Kidney (tissue), 14 donors: Measurements from ENCODE around the gene EEA1. TPM values are rescaled to one million over a fixed set of nuclear protein-coding genes. Genes with fewer than 3 reads are reported as not detected.

ENCODE experiments used
- DNase-seq, 5 donors: peaks; one replicate each; pipeline ENCODE4 v3.0.0-alpha.2; 2013 to 2020
- FAIRE-seq: peaks from 2 replicates; lab custom pipeline; 2012; peaks lifted over from hg19 to GRCh38; lab: Jason Lieb, UNC
- H3K27ac ChIP-seq, 2 donors: one replicate each; pipeline ENCODE4 v1.7.0; 2013; ENCODE audit warnings: low read depth in 2 of 2, low read length in 2 of 2, inconsistent platforms in 1 of 2
- H3K27me3 ChIP-seq: one replicate; pipeline ENCODE4 v1.7.1; 2013; ENCODE audit warnings: low read length, inconsistent platforms; ENCODE audit not compliant: control insufficient read depth, insufficient read depth
- H3K36me3 ChIP-seq, 3 donors: one replicate each; pipeline versions ENCODE4 v1.7.0 to v1.7.1; 2013; ENCODE audit warnings: low read length in 3 of 3, control low read depth in 1 of 3, inconsistent platforms in 1 of 3; ENCODE audit not compliant: insufficient read depth in 3 of 3, control insufficient read depth in 2 of 3
- H3K4me1 ChIP-seq, 3 donors: one replicate each; pipeline versions ENCODE4 v1.7.0 to v1.7.1; 2013; ENCODE audit warnings: low read length in 3 of 3, inconsistent platforms in 1 of 3, low read depth in 1 of 3; ENCODE audit not compliant: control insufficient read depth in 2 of 3, insufficient read depth in 2 of 3
- H3K4me3 ChIP-seq, 3 donors: one replicate each; pipeline versions ENCODE4 v1.7.0 to v1.8.1; 2013; ENCODE audit warnings: low read length in 3 of 3, control low read depth in 1 of 3, inconsistent platforms in 1 of 3
- H3K9ac ChIP-seq, 3 donors: one replicate each; pipeline versions ENCODE4 v1.7.0 to v1.7.1; 2013; ENCODE audit warnings: low read length in 3 of 3, control low read depth in 1 of 3, inconsistent platforms in 1 of 3
- H3K9me3 ChIP-seq, 3 donors: one replicate each; pipeline versions ENCODE4 v1.7.0 to v1.7.1; 2013; ENCODE audit warnings: low read length in 3 of 3, control low read depth in 1 of 3, inconsistent platforms in 1 of 3; ENCODE audit not compliant: control insufficient read depth in 2 of 3, insufficient read depth in 1 of 3
- intact Hi-C: fragments of 100-400 bp; cut with DNase I; formaldehyde crosslinking; loops from one replicate; pipeline ENCODE4 v1.11.1; 2022
- polyA plus RNA-seq: library from polyadenylated mRNA; stranded (reverse); fragments of 350-450 nt; fragmentation: Illumina TruSeq; extraction: RNeasy Lipid Tissue Mini Kit (QIAGEN cat#74804); gene quantifications from one replicate; pipeline ENCODE4 v1.2.3, GENCODE V29; 2014; ENCODE audit warnings: low read depth, low replicate concordance; ENCODE audit not compliant: insufficient read depth
- total RNA-seq: library from RNA; stranded (reverse); fragmentation: NEBNext Ultra II Directional; extraction: Animal tissue kit (Norgen Biotek cat#: 25700); gene quantifications from one replicate; pipeline ENCODE4 v1.2.1, GENCODE V29; 2021
- TF ChIP-seq, protein P1 (sequence below): IDR thresholded peaks from 3 replicates; pipeline ENCODE4 v1.5.1; 2012; ENCODE audit warnings: mild to moderate bottlenecking, moderate library complexity, borderline replicate concordance; ENCODE audit not compliant: insufficient read depth; ENCODE audit errors: extremely low read depth
- donor health status: control.
- donor health status: control.
- donor health status: control.
- donor health status: control.
- donor health status: control.
- donor health status: DM: yes; HTN: yes; CAD: no.
- donor health status: Normal renal cell carcinoma (clear cell type).

The EEA1 gene
- total and polyA plus RNA-seq, 2 donors from 2014 or later, result 2.5 to 30.2 TPM

DNA sequence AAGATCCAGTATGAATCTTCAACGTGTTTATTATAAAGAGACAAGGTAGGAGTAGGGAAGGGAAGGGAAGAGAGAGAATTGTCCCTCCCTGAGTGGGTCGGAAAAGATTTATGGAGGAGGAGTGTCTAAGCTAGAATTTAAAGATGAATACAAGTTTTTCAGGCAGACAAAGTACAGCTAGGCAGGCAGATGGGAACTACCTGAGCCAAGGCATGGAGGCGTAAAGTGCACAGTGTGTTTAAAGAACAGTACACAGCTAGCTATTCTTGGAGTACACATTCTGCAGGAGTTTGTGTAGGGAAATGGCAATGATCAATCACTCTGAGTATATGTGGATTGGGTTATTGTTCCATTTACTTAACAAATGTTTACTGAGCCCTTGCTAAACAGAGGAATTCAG is 206.2 kb downstream of the EEA1 start:
- Histone ChIP-seq H3K9ac (no peak overlapping the region), H3K36me3 (no peaks in the 10 kb centered on the region), H3K27ac (no peak overlapping the region), H3K9me3 (peaks cover 0 to 7% (median 0%) of the 10 kb centered on the region in 3 donors), H3K27me3 (no peaks in the 10 kb centered on the region), H3K4me3 (no peak overlapping the region), H3K4me1 (no peaks in the 10 kb centered on the region)
- TF ChIP-seq, protein P1, sequence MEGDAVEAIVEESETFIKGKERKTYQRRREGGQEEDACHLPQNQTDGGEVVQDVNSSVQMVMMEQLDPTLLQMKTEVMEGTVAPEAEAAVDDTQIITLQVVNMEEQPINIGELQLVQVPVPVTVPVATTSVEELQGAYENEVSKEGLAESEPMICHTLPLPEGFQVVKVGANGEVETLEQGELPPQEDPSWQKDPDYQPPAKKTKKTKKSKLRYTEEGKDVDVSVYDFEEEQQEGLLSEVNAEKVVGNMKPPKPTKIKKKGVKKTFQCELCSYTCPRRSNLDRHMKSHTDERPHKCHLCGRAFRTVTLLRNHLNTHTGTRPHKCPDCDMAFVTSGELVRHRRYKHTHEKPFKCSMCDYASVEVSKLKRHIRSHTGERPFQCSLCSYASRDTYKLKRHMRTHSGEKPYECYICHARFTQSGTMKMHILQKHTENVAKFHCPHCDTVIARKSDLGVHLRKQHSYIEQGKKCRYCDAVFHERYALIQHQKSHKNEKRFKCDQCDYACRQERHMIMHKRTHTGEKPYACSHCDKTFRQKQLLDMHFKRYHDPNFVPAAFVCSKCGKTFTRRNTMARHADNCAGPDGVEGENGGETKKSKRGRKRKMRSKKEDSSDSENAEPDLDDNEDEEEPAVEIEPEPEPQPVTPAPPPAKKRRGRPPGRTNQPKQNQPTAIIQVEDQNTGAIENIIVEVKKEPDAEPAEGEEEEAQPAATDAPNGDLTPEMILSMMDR, result no peak
- intact Hi-C loops, result no loop called here
- DNase-seq (no peak), FAIRE-seq (no peak)

DNA sequence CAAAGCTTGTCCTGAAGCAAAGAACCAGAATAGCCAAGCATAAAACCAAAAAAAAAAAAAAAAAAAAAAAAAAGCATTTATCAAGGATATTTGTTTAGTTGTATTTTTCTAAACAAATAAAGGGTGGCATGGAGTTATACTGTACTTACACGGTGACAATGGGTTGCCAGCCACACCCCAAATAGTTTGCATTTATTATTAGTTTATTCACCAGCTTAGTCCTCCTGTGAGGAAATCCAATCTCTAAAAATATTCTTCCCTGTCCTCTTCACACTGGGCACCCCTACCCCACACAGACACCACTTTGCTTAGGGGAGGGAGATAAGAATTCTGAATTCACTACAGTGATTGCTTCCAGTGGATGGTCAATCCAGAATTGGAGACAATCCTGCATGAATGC is 207.4 kb downstream of the EEA1 start:
- H3K4me1 ChIP-seq, result no peaks in the 10 kb centered on the region

DNA sequence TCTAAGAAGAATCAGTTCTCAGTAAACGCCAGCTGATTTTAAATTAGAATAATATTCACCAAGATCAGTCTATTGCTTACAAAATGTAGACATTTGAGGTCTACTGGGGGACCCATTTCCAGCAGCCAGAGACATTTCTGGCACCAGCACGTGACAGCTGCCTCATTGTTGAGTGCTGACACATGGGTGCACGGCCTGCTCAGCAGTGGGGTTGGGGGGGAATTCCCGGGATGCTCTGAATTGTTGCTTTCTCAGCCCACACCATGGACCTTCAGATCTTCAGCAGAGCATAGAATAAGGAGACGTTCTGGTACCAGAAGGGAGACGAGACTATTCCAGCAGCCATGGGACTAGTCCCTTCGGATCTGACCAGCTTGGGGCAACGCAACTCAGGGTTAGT is 208.0 kb downstream of the EEA1 start:
- FAIRE-seq, result no peak

More for the DNA sequence above, 207.4 kb downstream of the EEA1 start:
- FAIRE-seq (no peak), DNase-seq (no peak)
- H3K4me3 ChIP-seq, result no peak overlapping the region
- intact Hi-C loops, result no loop called here
- H3K27ac ChIP-seq, result no peak overlapping the region
- H3K9ac ChIP-seq, result no peak overlapping the region
- H3K27me3 ChIP-seq, result no peaks in the 10 kb centered on the region
- TF ChIP-seq, protein P1, result no peak
- H3K36me3 ChIP-seq, result no peaks in the 10 kb centered on the region
- peaks cover 0 to 7% (median 0%) of the 10 kb centered on the region in 3 donors for H3K9me3 ChIP-seq

More for the DNA sequence above, 208.0 kb downstream of the EEA1 start:
- Histone ChIP-seq H3K4me1 (no peaks in the 10 kb centered on the region), H3K4me3 (no peak overlapping the region), H3K9ac (no peak overlapping the region), H3K36me3 (no peaks in the 10 kb centered on the region), H3K9me3 (peaks cover 0 to 7% (median 0%) of the 10 kb centered on the region in 3 donors), H3K27me3 (no peaks in the 10 kb centered on the region), H3K27ac (no peak overlapping the region)
- TF ChIP-seq, protein P1, result no peak
- no peak for DNase-seq
- intact Hi-C loops, result no loop called here

Other genes with a start within 250 kb of the EEA1 start
- gene PLEKHG7, start 226.3 kb downstream of the EEA1 start, total RNA-seq, result 1.5 TPM
- gene PLEKHG7, start 226.3 kb downstream of the EEA1 start, polyA plus RNA-seq, result 0.45 TPM